Posterior vena cava (tissue), 2 donors: ENCODE data around the gene RNF212. TPM values are rescaled to one million over a fixed set of nuclear protein-coding genes. Genes with fewer than 3 reads are reported as not detected.

Experiments
- DNase-seq: peaks from one replicate; pipeline ENCODE4 v3.0.0-alpha.2; 2020; ENCODE audit warnings: low spot score
- intact Hi-C, 2 donors: fragments of 100-400 bp; cut with DNase I; formaldehyde crosslinking; loops; one replicate each; pipeline versions ENCODE4 v1.14.1 to v1.14.2; 2022 to 2023
- total RNA-seq, 2 donors: library from RNA; stranded (reverse); fragmentation: NEBNext Ultra II Directional; extraction: Animal tissue kit (Norgen Biotek cat#: 25700); gene quantifications; one replicate each; pipeline ENCODE4 v1.2.1, GENCODE V29; 2021
- donor health status: DM: yes; HTN: yes; CAD: no.
- donor health status: DM: yes; HTN: yes; CAD: no.

Gene RNF212
- total RNA-seq, 2 donors from 2014 or later: 0.76 to 4.0 TPM

DNA sequence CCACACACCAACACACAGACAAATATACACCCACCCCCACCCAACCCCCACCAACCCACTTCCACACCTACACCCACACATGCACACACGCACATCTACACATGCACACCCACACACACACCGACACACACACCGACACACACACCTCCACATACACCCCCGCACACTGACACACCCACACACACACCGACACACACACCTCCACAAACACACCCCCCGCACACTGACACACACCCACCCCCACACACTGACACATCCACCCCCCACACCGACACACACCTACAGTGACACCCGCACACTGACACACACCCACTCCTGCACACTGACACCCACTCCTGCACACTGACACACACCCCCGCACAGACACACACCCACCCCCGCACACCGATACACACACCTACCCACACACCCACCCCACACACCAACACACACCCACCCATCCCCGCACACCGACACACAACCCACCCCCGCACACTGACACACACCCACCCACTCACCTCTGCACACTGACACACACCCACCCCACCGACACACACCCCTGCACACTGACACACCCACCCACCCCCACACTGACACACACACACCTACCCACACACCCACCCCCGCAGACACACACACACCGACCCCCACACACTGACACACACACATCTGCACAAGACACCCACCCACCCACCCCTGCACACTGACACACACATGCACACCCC is 70.9 kb downstream of the RNF212 start:
- DNase-seq: no peak
- intact Hi-C loops: no loop called here

DNA sequence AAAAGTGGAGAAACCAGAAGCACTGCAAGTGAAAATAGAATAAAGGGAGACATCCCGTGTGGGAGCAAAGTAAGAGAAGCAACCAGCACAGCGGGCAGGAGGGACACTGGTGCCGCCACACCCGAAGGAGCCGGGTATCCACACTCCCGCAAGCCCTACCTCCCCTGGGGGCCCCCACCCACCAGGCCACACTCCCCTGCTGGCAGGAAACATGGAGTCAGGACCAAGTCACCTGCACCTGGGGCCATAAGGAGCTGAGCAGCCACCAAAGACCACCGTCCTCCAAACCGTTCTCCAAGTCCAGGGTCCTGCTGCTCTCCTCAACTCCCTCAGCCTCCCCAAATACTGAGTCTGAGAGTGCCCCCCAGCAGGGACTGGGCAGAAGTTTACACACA is 71.4 kb downstream of the RNF212 start:
- DNase-seq: no peak
- intact Hi-C loops: no loop called here

DNA sequence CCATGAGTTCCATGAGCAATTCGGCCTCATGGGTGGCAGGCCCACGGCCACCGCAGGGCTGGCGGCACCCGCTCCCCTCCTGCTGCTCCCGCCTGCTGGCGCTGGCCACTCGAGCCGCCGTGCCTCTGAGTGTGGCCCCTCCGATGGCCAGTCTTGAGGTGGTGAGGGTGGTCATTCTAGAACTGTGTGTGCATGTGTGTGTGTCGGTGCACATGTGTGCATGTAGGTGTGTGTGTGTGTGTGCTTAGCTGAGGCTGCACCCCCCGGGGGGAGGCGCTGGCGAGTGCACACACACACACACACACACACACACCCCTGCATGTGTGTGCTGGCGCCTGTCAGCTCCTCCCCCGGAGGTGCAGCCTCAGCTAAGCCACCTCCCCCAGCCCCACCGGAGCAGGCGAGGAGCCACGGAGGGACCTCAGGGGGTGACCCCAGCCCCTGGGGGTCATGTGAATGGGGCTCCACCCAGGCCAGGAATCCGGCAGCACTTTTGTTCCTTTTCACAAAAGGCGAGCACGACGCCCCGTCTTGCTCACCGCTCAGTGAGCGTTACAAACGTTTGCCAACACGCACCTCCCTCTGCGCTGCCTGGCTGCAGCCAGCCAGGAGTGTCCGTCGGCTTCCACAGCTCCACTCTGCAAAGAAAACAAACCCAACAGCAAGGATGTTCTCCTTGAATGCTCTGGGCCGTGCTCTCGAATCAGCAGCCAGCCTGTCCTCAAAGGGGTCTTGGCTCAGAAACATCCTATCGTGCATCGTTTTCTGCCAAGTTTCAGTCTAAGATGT is 72.0 kb downstream of the RNF212 start:
- intact Hi-C loops: no loop called here
- DNase-seq: no peak

DNA sequence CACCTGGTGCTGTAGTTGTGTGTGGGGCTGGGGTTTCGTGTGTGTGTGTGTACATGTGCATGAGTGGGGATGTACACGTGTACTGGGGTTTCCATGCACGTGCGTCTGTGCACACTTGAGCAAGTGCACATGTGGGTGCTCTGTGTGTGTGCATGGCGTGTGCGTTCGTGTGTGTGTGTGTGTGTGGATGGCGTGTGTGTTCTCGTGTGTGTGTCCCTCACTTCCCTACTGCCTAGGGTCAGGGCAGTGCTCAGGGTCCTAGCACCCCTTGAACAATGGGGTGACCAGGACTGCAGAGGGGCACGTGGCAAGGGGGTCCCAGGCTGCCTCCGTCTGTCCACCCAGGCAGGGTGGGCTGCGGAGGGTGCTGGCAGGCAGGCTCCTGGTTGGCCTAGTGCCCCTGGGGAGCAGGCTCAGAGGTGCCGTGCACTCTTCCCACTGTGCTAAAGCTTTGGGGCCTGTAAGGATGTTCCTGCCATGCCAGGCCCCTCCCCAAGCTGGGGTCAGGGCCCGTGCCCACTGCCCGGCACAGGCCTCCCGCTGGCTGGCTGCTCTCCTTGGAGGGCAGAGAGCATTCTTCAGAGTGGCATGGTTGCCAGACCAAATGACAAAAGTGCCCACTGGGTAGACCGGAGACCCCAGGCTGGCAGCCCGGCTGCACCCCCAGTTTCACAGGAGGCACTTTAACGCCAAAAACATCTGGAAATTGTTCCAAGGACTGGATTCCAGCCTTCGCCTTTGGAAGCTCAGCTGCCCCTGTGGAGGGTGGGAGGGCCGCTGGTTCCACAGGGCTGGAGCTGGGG is 72.8 kb downstream of the RNF212 start:
- intact Hi-C loops: no loop called here
- DNase-seq: no peak

DNA sequence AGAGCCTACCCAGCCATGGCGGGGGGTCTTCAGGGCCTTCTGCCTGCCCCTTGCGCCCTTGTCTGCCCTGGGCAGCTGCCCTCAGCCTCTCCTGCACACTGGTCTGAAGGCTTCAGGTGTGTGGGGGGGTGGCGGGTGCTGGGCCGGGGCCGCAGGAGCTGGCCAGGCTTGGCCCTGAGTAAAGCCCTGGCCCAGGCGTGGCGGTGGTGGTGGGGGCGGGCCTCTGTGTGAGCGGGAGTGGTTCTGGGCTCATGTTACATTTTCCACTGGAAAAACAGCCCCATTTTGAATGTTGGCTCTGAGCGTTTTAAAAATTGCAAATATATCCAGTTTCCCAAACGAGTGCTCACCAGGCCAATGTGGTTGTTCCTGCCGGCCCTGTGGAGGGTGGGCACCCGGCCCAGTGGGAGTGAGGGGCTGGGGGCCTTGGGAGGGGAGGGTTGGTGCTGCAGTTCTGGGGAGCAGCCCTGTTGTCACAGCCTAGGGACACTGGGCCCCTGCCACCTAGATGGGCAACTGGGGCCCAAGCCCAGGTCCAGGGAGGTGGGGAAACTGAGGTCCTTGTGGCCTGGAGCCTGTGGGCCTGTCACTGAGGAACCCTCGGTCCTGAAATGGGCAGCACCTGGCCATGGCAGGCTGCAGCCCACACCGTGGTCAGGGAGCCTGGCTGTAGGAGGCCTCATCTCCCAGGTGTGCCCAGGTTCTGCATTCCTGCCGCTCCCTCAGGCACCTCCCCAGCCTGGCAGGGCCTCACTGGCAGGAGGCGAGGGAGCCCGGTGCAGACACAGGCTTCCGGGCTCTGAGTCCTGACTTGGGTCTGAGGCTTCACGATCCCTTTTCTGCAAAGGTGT is 73.6 kb downstream of the RNF212 start:
- intact Hi-C loops: no loop called here
- no peak for DNase-seq

DNA sequence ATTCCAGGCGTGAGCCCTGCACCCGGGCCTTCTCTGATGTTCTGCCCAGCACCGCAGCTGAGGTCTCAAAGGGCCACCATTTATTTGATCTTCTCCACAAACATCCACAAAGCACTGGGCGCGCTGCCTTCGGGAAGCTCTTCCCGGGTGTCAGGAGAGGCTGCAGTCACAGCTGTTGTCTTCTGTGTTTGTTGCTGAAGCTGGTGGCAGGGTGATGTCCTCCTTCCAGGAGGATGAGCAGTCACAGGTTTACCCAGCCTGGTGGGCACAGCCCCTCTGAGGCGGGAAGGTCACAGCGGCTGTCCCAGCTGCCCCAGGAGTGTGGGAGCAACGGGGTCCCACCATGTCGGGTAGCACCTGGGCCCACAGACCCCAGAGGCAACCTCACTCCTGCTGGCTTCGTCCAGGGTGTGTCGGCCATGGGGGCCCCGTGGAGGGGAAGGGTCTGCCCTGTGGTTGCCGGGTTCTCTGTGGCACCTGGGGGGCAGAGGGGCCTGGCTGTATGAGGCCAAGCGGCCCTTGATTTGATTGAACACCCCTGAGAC is 74.3 kb downstream of the RNF212 start:
- intact Hi-C loops: no loop called here
- no peak for DNase-seq

DNA sequence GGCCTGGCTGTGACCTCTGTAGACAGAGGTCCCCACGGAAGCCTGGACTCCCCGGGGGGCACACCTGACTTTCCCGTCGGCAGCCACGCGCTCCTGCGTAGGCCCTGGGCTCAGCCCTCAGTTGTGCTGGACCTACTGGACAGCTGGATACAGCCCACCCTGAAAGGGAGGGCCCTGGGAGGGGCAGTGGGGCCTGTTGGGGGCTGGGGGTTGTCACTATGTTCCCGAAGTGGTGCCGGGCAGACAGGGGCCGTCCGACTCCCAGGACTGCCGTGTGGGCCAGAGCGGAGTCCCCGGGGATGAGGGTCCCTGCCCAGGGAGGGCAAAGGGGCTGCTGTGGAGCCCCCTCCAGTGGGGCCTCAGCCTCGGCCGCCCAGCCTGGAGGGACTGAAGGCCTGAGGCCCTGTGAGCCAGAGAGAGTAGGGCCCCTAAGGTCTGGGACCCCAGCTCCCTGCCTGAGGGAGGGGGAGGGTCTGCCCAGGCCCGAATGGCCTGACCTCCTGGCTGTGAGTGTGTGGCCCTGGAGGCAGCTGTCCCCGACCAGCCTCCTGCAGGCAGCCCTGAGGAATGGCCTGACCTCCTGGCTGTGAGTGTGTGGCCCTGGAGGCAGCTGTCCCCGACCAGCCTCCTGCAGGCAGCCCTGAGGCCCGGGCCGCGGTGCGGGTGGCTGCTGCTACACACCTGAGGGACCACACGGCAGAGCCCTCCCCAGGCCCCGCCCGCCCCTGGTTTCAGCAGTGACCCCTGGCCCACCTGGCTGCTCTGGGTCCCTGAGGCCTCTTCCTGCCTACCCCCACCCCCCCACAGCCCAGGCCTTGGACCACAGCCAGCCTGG is 76.2 kb downstream of the RNF212 start:
- intact Hi-C loops: no loop called here
- no peak for DNase-seq

DNA sequence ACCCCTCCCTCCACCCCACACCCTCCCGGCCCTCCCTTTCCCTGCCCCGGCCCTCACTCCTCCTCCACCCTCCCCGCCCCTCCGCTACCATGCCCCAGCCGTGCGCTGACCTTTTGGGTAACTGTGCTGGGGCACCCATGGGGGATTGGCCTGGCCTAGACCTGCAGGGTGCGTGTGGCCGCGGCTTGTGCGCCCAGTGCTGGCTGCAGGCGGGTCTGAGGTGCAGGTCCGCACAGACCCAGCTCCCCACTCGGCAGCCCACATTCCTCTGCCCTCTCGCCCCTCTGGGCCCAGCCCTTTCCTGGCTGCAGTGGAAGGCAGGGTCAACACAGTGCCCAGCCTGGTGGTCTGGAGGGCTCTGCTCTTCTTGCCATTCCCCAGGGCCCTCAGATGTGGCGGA is 77.3 kb downstream of the RNF212 start:
- intact Hi-C loops: no loop called here
- no peak for DNase-seq

DNA sequence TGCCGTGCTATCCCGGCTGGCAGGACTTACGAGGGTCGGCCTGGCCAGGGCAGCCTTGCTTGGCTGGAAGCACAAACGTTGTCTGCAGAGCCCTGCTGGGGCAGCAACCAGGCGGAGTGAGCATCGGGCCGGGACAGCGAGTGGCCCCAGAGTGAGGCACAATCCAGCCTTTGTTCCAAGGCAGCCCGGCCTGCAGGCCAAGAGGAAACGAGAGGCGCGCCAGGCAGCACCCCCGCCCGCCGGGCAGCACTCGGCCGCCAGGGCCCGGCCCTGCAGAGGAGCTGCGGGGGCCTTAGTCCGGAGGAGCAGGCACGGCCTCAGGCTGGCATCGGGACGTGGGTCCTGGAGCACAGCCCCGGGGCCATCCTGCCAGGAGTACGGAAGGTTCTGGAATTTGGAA is 77.9 kb downstream of the RNF212 start:
- no peak for DNase-seq
- intact Hi-C loops: no loop called here

DNA sequence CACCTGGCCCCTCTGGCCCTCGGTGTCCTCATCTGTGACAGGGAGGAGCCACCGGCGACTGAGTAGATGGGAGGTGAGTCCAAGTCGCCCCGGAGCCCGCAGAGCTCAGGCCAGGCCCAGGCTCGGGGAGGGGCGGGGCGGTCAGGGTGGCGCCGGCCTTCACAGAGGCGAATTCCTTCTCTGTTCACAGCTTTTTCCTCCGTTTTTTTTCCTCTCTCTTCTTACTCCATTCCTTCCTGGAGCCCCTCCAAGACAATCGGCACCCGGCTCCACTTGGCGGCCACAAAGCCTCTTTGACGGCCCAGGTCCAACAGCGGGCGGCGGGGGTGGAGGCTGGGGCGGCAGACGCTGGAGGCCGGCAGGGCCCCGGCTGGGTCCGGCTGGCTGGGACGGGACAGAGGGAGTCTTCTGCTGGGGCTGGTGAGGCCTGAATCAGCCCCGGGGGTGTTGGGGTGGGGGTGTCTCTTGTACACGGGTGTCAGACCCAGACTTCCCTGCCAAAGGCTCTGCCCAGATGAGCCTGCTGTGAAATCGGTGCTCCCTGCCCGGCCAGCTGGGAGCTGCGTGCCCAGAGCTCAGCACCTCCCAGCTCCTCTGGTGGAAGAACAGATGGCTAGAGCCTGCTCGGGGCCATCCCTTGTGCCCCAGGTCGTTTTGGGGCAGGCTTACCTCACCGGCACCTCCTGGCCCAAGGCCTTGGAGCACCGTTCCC is 79.4 kb downstream of the RNF212 start:
- peak; percentile 90 for DNase-seq
- intact Hi-C loops: no loop called here

DNA sequence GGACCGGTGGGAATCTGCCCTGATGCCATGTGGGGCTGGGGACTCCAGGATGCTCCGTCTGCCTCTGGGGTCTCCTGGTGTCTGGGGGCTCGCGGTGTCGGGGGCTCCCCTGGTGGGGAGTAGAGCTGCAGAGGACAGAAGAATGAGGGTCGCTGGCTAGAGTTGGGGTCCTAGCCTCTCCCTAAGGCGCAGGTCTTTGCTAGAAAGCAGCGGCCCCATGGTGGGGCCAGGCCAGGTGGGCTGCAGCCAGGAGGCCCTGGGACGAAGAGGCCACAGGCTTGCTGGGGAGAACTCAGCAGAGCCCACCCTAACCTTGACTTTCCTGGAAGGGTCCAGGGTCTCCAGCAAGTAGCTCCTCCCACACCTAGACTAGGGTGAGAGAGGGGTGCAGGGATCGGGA is 80.5 kb downstream of the RNF212 start:
- no peak for DNase-seq
- intact Hi-C loops: no loop called here

DNA sequence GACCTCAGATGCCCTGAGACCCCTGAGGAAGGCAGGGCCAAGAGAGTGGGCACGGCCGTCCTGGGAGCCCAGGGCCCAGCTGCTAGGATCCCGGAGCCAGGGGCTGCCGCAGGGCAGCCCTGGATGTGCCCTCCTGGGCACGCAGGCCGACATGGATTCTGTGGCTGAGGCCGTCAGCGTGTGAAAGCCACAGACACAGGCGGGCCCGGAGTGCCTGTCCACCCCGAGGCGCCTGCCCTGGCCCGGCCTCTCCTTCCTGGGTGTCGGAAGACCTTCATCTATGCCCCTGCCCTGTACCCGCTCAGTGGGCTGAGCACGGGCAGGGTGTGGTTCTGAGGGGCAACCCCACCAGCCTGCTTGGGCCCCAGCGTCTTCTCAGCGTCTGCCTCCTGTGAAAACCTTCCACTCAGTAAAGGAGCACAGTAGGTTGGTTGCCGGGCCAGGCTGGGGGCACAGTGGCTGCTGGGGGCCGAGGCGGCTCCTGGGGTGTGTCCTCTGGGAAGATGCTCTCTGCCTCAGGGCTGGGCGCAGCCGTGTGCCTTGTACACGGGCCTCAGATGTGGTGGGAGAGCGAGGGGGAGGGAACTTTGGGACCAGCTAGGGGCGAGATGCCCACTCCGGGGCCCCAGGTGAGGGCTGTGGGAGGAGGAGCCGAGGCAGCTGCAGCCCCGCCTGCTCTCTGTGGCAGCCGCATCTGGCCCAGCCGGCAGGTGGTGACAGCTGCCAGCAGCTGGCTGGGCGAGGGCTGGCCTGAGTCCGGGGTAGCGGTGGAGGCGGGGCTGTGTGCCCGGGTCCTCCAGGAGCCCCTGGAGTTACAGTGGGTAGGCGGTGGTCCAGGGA is 81.2 kb downstream of the RNF212 start:
- intact Hi-C loops: no loop called here
- DNase-seq: no peak

DNA sequence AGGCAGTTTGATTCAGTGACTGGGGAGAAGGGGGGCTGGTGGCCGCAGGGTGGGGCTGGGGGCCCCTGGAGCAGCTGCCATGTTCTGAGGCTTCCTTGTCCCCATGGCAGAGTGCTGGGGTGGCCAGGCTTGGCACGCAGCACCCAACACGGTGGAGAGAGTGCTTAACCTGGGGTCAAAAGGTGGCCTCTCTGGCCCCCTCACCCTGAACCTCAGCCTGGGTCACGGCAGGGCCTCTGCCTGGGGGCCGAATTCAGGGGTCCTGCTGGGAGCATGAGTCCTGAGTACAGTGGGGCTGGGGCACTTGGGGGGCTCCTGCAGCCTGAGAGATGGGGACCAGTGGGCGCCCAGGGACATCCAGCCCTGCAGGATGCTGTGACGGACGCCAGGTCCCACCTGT is 82.0 kb downstream of the RNF212 start:
- no peak for DNase-seq
- intact Hi-C loops: no loop called here

DNA sequence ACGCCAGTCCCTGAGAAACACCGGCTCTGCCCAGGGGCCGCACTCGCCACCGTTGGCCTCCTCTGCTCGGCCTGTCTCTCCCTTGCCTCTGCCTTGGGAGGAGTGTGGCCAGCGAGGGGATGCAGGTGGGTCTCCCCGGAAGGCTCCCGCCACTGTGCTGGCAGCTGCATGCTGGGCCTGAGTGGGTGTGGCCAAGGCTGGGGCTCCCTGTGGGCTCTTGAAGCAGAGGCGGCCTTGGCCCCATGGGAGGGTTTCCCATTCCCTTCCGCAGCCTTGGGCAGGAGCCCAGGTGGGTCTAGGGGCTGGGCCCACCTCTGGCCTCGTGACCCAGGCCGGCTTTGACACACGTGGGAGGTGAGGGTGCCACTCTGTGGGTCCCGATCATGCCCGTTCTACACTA is 82.8 kb downstream of the RNF212 start:
- DNase-seq: no peak
- intact Hi-C loops: no loop called here

DNA sequence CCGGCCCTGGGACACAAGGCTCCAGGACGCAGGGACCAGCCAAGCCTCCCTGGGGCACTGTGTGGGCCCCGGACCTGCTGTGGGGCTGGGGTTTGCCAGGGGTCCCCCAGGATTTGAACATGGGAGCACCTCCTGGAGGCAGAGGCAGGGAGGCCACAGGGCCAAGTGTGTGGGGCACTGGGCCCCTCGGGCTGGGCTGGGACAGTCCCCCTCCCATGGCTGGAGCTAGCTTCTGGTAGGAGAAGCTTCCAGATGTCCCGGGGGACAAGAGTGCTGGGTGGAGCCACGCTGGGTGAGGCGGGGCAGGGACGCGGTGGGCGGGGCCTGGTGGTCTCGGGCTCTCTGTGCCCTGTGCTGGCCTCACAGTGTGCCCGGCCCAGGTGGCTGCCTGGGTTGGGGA is 83.3 kb downstream of the RNF212 start:
- DNase-seq: no peak
- intact Hi-C loops: no loop called here

DNA sequence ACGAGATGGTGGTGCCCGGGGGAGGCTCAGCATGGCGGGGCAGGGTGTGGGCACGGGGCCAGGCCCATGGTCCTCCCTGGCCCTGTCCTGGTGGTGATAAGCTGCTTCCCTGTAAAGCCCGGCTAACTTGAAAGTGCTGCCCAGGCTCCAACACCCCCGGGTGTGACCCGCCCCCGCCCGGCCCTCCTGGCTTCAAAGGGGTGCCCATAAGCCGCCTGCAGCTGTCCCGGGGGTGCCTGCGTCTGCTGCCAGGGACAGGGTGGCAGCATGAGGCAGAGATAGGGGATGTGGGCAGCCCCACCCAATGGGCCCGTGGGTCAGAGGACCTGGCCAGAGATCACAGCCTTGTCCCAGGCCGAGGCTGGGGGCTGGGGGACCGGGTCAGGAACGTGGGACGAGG is 83.8 kb downstream of the RNF212 start:
- intact Hi-C loops: no loop called here

More for the DNA sequence above, 83.8 kb downstream of the RNF212 start:
- DNase-seq: no peak
